Upper lobe of left lung (tissue), 4 donors: ENCODE results near the gene AOAH.

Source experiments
- CTCF ChIP-seq, 6 experiments: fragments of 450-650 bp in 4 of 6; fragments of 200-600 bp in 2 of 6; sonication (generic) in 2 of 6; IDR thresholded peaks; one replicate each; pipeline ENCODE4 v1.5.1; 2016 to 2019; ENCODE audit warnings: antibody characterized with exemption in 6 of 6
- POLR2A ChIP-seq, 4 donors: fragments of 450-650 bp; IDR thresholded peaks; one replicate each; pipeline ENCODE4 v1.5.1; 2016 to 2017; ENCODE audit warnings: antibody characterized with exemption in 4 of 4, mild to moderate bottlenecking in 2 of 4
- POLR2AphosphoS5 ChIP-seq, 2 donors: sonication (generic); formaldehyde crosslinking; IDR thresholded peaks; one replicate each; pipeline ENCODE4 v1.5.1; 2017; ENCODE audit warnings: antibody characterized with exemption in 2 of 2

GRCh38 chr7:36637417-36637816 lies 86.9 kb downstream of the AOAH start:
- no peak for TF ChIP-seq CTCF (IDR thresholded peaks at IDR 0.05)
- TF ChIP-seq POLR2AphosphoS5 (IDR thresholded peaks at IDR 0.05), result no peak
- no peak for TF ChIP-seq POLR2A (IDR thresholded peaks at IDR 0.05)
